ENCODE data around the gene SOX8. TPM values are rescaled to one million over a fixed set of nuclear protein-coding genes. Genes with fewer than 3 reads are reported as not detected.

Gene SOX8
- total RNA-seq, 1 donor from 2014 or later = 7.0 TPM

DNA sequence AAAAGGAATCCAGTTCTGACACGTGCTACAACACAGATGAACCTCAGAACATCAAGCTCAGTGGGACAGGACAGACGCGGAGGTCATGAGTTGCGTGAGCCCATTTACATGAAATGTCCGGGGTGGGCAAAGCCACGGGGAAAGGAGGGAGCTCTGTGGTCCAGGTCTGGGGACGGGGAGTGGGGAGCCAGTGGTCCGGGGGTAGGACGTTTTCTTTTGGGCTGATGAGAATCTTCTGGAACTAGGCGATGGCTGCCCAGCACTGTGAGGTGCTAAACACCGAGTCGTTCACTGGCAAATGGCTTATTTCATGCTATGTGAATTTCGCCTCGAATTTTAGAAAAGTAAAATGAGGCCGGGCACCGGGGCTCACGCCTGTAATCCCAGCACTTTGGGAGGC, 8.2 kb upstream of the SOX8 start:
- H3K27ac Mint-ChIP-seq (ENCODE audit: unreplicated experiment) = no peak overlapping the region
- no peak for DNase-seq
- peaks cover 18% of the 10 kb centered on the region for H3K9me3 Mint-ChIP-seq (ENCODE audit: unreplicated experiment)
- H3K27me3 Mint-ChIP-seq (ENCODE audit: unreplicated experiment) = peaks cover 16% of the 10 kb centered on the region
- H3K36me3 Mint-ChIP-seq (ENCODE audit: unreplicated experiment) = peaks cover 6% of the 10 kb centered on the region
- TF ChIP-seq, protein P1, sequence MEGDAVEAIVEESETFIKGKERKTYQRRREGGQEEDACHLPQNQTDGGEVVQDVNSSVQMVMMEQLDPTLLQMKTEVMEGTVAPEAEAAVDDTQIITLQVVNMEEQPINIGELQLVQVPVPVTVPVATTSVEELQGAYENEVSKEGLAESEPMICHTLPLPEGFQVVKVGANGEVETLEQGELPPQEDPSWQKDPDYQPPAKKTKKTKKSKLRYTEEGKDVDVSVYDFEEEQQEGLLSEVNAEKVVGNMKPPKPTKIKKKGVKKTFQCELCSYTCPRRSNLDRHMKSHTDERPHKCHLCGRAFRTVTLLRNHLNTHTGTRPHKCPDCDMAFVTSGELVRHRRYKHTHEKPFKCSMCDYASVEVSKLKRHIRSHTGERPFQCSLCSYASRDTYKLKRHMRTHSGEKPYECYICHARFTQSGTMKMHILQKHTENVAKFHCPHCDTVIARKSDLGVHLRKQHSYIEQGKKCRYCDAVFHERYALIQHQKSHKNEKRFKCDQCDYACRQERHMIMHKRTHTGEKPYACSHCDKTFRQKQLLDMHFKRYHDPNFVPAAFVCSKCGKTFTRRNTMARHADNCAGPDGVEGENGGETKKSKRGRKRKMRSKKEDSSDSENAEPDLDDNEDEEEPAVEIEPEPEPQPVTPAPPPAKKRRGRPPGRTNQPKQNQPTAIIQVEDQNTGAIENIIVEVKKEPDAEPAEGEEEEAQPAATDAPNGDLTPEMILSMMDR (IDR thresholded peaks at IDR 0.05; ENCODE audit: partially characterized antibody, unreplicated experiment) = no peak
- peaks cover 21% of the 10 kb centered on the region for H3K4me1 Mint-ChIP-seq (ENCODE audit: low read depth, unreplicated experiment)
- H3K4me3 Mint-ChIP-seq (ENCODE audit: unreplicated experiment) = peak overlapping the region; percentile 11

DNA sequence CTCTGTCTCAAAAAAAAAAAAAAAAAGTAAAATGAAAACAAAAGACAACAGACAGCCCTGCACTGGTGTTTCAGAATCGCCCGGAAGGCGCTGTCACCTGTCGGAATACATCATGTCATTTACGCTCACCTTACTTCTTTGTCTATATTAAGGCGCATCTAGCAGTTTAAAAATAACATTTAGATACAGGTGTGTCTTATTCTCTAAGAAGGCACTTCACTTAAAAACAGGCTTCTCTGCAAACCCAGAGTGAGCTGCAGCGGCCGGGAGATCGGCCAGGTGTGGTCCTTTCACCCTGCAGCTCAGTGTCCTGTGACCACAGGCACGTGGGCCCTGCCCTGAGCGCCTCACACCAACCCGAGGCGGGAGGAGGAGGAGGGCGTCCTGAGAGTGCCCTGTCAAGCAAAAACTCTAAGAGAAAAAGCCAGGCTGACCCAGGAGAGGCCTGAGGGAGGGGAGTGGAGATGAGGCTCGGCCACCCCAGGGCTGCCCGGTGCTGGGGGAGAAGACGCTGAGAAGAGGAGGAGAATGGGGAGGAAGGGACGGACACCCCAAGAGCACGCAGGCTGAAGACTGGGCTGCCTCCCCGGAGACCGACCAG, 7.5 kb upstream of the SOX8 start:
- Mint-ChIP-seq H3K36me3 (ENCODE audit: unreplicated experiment) (peaks cover 6% of the 10 kb centered on the region), H3K27ac (ENCODE audit: unreplicated experiment) (no peak overlapping the region), H3K4me3 (ENCODE audit: unreplicated experiment) (no peak overlapping the region), H3K27me3 (ENCODE audit: unreplicated experiment) (peaks cover 20% of the 10 kb centered on the region), H3K9me3 (ENCODE audit: unreplicated experiment) (peaks cover 19% of the 10 kb centered on the region), H3K4me1 (ENCODE audit: low read depth, unreplicated experiment) (peaks cover 27% of the 10 kb centered on the region)
- TF ChIP-seq, protein P1 (IDR thresholded peaks at IDR 0.05; ENCODE audit: partially characterized antibody, unreplicated experiment) = no peak
- DNase-seq = no peak

DNA sequence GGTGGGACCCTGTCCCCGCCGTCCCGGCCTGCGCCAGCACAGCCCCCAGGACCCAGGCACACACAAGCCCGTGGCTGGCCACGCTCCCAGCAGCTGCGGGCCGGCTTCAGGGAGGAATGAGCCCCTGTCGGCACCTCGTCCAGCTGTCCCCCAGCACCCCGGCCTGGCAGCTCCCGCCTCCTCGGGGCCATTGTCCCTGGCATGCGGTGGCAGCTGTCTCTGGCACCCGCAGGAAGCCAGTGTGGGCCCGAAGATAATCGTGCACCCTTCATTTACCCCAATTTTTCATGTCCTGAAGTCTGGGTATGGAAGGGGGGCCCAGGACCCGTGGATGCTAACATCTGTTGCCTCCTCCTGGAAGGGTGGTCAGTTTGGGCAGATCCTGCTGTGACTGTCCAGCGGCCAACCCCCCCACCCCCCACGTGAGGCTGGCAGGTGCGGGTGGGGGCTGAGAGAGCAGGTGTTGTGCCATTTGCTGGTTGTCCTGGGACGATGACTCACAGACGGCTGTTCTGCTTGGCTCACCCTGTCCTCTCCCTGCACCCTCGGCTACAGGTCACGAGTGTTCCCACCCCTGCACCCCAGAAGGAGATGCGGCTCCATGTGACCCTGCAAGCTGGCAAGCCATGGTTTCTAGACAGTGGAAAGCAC, 6.8 kb upstream of the SOX8 start:
- H3K4me3 Mint-ChIP-seq (ENCODE audit: unreplicated experiment) = no peak overlapping the region
- H3K36me3 Mint-ChIP-seq (ENCODE audit: unreplicated experiment) = peaks cover 6% of the 10 kb centered on the region
- DNase-seq = no peak
- TF ChIP-seq, protein P1 (IDR thresholded peaks at IDR 0.05; ENCODE audit: partially characterized antibody, unreplicated experiment) = no peak
- peaks cover 27% of the 10 kb centered on the region for H3K4me1 Mint-ChIP-seq (ENCODE audit: low read depth, unreplicated experiment)
- H3K9me3 Mint-ChIP-seq (ENCODE audit: unreplicated experiment) = peaks cover 19% of the 10 kb centered on the region
- H3K27me3 Mint-ChIP-seq (ENCODE audit: unreplicated experiment) = peaks cover 20% of the 10 kb centered on the region
- H3K27ac Mint-ChIP-seq (ENCODE audit: unreplicated experiment) = no peak overlapping the region

DNA sequence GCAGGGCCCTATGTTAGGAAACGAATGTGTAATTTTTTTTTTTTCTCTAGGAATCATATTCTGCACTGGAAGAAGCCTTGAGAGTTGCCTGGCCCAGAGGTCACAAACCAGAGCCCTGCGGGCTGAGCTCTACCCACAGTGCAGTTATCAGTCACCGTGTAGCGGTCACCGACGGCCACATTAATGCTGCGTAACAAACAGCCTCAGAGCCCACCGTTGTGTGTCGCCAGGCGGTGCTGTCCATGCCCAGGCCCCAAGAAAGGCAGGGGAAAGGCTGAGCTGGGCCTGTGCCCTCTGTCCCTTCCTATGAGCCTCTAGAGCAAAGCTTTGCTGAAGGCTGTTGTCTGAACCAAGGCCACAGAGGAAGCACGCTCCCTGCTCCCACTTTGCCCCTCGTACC, 6.3 kb upstream of the SOX8 start:
- Mint-ChIP-seq H3K4me3 (ENCODE audit: unreplicated experiment) (peak overlapping the region; percentile 46), H3K9me3 (ENCODE audit: unreplicated experiment) (peaks cover 19% of the 10 kb centered on the region), H3K36me3 (ENCODE audit: unreplicated experiment) (peaks cover 6% of the 10 kb centered on the region), H3K27me3 (ENCODE audit: unreplicated experiment) (peaks cover 20% of the 10 kb centered on the region), H3K4me1 (ENCODE audit: low read depth, unreplicated experiment) (peaks cover 27% of the 10 kb centered on the region), H3K27ac (ENCODE audit: unreplicated experiment) (no peak overlapping the region)
- TF ChIP-seq, protein P1 (IDR thresholded peaks at IDR 0.05; ENCODE audit: partially characterized antibody, unreplicated experiment) = no peak
- no peak for DNase-seq

DNA sequence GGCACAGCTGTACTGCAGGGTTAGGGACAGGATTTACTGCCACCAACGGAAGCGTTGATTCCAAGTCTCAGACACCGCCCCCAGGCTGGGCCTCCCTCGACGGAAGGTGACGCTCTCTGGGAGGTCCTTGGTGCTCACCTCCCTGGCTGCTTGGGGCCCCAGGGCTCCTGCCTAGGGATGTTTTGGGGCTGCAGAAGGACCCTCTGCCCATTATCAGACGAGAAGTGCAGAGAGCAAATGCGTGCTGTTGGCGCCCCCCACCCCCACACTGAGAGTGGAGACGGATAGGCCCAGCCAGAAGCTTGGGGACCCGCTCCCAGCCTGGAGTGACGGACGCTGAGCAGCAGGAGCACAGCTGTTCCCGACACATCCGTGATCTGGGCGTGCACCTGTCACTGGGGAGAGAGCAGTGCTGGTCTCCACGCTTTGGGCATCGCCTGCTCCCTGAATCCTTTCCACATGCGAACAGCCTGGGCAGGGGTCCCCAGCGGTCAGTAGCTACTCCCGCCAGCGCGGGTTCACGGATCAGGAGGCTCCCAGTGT, 5.1 kb upstream of the SOX8 start:
- TF ChIP-seq, protein P1 (IDR thresholded peaks at IDR 0.05; ENCODE audit: partially characterized antibody, unreplicated experiment) = no peak
- peak; percentile 74 for DNase-seq
- Mint-ChIP-seq H3K27me3 (ENCODE audit: unreplicated experiment) (peaks cover 22% of the 10 kb centered on the region), H3K27ac (ENCODE audit: unreplicated experiment) (peak overlapping the region; percentile 92), H3K4me3 (ENCODE audit: unreplicated experiment) (peak overlapping the region; percentile 52), H3K4me1 (ENCODE audit: low read depth, unreplicated experiment) (peaks cover 27% of the 10 kb centered on the region), H3K36me3 (ENCODE audit: unreplicated experiment) (peaks cover 6% of the 10 kb centered on the region), H3K9me3 (ENCODE audit: unreplicated experiment) (peaks cover 20% of the 10 kb centered on the region)
